NK-92 (cell line): ENCODE results near the gene RAB21.
"Not testable (repeated sequence)": the region's sequence is repeated elsewhere in the genome, so short reads cannot be mapped to it uniquely, and the experiment has no call there.

Source experiments
- DNase-seq: peaks from one replicate; lab custom pipeline; 2025; ENCODE audit not compliant: unreplicated experiment; lab: John Stamatoyannopoulos, UW

The RAB21 gene

DNA sequence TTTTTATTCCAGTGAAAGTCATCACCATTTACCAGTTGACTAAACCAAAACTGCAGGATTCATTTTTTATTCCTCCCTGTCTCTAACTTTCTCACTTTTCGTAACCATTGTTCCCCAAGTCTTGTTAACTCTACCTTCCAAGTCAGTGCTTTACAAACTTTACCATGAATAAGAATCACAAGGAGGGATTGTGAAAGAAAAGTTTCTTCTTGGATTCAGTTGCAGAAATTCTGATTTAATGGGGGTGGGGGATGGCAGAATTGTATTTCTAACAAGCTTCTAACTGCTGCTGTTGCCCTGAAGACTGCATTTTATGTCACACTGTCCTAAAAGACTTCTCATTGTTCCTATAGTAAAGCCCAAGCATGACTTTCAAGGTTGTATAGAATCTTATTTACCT is 5.0 kb upstream of the RAB21 start:
- DNase-seq: no peak

DNA sequence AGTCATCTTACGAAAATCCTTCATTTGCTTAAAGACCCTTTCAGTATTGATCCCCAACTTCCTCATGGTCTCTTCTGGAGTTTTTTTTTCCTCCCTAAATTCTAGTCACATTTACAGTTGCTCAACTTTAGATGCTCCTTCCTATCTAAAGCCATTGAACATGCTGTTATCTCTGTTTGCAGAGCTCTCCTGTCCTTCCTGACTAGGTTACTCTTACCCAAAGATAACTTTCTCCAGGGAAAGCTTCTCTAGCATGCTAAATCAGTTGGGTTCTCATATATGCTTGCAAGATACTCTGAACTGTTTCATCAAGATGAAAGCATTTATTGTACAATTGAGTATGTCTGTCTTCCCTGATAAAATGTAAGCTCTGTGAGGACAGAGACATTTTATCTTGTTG is 1.8 kb upstream of the RAB21 start:
- DNase-seq: no peak

DNA sequence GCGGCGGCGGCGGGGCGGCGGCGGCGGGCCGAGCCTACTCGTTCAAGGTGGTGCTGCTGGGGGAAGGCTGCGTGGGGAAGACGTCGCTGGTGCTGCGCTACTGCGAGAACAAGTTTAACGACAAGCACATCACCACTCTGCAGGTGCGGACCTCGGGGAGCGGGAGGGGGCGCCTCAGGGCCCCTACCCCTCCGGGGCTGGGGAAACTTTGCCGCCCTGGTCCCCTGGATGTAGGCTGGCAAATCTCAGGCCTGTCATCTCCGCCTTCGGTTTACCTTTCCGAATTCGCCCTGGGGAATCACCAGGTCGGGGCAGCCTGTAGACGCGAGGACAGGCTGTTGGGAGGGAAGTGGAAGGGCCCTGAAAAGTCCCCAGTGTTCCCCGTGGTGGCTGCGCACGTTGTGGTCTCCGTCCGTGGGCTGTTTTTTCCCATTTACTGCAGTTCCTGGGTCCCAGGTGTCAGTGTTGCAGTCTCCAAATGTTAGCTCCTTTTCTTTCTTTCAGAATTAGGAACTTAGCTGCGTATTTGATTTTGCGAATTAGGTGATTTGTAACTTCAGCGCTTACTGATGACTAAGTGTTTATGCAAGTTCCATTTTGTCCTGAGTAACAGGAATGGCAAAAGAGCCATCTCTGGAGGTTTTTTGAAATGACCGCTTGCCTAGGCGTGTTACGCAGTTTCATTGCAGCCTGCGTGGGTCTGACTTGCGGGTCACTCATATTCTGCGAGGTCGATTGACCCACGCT is 656 bp downstream of the RAB21 start:
- DNase-seq: no peak

DNA sequence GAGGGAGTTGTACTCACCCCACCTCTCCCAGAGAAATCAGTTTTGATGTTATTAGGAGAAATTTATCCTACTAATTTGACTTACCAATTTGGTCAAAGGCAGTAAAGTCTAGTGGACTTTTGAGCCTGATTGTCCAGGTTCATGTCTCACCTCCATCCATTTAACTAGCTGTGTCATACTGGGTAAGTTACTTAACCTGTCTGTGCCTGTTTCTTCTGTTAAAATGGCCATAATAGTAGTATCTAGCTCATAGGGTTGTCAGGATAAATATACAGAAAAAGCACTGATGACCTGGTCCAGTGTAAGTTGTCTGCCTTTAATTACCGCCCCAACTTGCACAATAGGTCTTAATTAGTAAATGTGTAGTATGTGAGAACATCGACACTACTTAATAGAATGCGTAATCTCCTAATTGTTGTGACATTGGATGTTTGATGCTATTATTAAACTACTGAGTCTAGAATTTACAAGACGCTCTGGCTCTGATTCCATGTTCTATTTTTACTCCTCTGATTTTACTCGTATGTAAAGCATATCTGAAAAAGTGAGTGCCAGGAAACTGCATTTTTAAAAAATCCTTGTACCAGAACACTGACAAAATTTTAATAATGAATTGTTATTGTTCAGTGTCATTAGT is 1.5 kb downstream of the RAB21 start:
- no peak for DNase-seq

DNA sequence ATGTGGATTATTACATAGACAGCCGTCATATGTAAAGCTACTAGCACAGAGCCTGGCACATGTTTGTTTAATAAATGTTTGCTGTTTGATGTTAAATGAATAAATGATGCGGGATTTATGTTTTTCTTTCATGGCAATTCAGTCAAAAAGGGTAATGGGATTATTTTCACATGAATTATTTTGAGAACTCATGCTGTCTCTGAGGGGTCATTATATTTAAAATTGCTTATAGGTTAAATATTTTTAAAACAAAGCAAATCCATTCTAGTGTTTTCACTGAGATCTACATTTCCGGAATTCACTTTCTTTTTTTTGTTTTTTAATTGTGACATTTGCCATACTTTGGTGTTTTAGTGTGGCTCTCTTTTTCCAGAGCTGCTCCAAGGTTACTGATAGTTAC is 5.3 kb downstream of the RAB21 start:
- no peak for DNase-seq

DNA sequence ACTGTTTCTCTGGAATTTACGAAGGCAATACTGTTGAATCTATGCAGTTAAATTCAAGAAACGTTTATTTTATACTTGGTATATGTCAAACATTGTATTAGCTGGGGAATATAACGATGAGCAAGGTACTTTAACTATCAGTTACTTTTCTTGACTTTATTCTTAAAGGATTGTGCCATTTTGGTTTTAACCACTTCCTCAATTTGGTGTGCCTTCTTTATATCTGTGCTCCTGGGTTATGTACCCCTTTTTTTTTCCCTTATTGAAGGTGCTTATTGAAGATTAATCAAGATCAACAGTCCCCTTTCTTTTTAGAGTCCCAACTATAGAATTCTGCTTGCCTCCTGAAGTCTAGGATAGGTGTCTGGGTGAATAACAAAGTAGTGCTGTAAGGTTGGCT is 5.8 kb downstream of the RAB21 start:
- no peak for DNase-seq

DNA sequence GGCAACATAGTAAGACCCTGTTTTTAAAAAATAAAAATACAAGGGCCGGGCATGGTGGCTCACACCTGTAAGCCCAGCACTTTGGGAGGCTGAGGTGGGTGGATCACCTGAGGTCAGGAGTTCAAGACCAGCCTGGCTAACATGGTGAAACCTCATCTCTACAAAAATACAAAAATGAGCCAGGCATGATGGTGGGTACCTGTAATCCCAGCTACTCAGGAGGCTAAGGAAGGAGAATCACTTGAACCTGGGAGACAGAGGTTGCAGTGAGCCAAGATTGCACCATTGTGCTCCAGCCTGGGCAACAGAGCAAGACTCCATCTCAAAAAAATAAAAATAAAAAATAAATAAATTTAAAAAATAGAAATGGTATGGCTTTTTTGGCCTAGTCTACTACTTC is 6.7 kb downstream of the RAB21 start:
- not testable (repeated sequence) for DNase-seq

DNA sequence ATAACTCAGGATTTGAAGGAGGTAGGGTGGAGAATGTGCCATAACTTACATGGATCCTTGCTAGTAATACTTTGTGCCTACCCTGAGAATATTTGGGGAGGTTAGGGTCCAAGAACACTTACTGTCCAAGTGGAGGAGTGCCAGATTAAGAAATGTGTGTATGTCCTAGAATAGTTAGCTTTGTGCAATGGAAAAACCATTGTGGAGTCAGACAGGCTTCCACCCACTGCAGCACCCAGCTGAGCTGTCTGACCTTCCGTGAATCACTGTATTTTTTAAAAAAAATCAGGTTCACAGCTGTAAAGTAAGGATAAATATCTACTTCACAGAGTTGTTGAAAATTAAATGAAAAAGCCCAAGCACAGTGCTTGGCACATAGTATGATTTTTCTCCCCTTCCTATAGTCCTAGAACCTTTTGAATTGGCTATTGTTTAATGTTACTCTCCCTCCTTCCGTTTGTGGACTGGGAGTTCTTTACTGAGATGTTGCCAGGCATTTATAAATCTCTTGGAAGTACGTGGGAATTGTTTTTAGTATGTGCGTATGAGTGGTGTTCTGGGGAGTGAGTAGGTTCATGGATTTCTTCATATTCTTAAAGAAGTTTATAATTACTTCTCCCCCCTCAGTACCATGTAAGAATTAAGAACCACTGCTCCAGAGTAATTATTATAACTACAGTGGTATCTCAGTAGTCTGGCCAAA is 9.2 kb downstream of the RAB21 start:
- no peak for DNase-seq

DNA sequence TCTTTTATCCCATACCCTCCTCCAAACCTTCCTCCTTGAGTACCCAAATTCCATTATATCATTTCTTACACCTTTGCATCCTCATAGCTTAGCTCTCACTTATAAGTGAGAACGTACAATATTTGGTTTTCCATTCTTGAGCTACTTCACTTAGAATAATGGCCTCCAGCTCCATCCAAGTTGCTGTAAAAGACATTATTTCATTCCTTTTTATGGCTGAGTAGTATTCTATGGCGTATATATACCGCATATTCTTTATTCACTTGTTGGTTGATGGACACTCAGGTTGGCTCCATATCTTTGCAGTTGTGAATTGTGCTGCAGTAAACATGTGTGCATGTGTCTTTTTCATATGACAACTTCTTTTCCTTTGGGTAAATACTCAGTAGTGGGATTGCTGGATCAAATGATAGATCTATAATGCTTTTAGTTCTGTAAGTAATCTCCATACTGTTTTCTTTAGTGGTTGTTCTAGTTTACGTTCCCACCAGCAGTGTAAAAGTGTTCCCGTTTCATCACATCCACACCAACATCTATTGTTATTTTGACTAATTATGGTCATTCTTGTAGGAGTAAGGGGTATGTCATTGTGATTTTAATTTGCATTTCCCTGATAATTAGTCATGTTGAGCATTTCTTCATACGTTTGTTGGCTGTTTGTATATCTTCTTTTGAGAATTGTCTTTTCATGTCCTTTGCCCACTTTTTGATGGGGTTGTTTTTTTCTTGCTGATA is 10.1 kb downstream of the RAB21 start:
- no peak for DNase-seq

DNA sequence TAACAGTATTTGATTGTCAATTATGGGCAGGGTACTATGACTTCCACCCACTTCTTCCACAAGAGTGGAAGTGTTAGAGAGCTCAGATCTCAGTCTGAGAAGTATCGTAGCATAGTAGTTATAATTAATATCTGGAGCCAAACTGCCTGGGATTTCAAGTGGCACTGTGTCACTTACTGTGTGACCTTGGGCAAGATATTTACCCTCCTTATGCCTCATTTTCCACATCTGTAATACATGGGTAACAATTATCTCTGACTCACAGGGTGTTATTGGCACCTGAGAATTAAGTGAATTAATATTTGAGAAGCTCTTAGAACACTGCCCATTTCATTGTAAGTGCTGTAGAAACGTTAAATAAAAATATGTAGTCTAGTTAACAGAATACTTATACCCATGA is 11.5 kb downstream of the RAB21 start:
- DNase-seq: no peak

DNA sequence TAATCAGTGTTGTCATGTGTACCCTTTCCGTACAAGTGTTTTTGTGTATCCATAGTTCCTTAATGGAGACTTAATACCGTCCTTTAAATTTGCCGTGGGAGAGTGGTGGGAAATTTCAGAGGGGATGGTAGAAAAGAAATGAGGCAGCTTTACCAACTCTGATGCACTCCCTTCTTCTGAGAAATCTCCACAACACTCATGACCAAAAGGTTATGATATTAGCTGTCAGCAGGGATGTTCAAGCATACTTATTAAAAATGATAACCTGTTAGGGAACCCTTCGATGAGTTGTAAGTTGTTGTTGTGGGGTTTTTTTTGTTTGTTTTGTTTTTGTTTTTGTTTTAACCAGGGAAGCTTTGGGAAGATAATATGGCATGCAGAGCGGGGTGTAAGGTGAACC is 12.5 kb downstream of the RAB21 start:
- DNase-seq: no peak

DNA sequence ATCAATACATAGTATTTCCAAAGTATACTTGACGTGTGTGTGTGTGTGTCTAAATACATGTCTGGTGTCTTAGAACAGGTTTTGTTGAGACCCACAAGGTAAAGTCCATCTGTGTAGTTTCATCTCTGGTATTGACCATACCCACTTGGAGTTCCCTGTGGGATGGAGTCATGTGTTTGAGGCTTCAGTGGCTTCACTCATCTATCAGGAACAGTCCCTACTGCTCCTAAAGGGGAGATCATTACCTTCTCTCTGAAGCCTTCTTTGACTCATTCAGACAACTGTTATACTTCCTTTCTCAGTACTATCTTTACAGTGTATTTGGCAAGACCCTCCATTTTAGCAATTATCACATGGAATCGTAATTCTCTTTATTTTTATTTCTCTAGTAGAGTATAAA is 14.2 kb downstream of the RAB21 start:
- DNase-seq: no peak

DNA sequence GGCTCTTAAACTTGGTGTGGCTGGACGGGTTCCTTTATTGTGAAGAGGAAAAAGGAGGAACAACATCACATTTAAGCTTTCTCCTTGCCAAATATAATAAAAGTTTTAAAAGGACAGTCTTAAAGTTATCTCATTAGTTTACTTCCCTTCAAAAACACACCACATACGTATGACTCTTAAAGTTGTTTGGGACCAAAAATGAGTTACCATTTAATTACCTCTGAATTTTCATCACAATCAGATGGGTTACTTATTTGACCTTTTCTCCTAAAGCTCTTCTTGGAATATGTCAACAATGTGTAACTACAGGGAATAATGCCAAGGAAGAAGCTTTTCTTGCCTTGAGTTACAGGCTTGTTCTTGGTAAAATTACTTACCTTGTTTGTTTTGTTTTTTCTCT is 16.4 kb downstream of the RAB21 start:
- DNase-seq: no peak

DNA sequence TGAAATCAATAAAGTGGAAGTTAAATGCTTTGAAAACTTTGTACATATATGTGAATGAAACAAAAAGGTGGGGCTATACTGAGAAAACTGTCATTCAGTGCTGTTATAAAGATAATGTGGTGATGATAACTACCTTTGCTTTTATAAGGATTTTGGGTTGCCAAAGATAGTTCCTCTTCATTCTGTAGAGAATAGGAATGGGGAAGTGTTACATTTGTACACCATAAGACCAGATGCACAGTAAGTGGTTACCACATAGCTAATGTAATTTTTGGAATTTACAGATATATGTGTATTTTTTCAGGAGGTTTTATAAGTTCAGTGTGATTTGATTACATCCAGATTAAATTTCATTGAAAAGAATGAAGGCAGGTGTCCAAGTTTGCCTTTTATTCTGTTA is 18.1 kb downstream of the RAB21 start:
- DNase-seq: no peak

DNA sequence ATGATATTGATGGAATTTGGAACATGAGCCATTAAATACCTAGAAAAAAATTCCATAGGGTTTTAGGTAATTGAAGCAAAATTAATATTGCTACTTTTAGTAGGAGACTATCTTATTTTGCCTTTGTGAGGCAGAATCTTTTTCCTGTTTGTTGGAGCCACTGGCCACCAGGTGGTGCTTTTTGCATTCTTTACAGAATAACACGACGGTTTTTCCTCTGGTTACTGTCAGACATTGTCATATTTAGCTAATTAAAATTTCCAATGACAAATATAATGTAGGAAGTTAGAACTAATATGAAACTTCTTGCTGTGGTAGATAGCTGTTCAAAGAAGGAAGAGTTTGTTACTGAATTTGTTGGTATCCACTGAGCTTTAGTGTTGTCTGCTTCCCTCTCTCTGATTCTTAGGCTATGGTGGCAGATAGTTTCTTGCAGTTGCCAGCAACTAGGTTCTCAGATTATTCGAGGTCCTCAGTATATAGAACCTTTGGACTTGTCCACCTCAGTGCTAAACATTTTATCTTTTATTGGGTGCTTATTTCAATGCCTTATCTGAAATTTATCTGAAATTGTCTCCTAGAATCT is 25.7 kb downstream of the RAB21 start:
- DNase-seq: no peak

DNA sequence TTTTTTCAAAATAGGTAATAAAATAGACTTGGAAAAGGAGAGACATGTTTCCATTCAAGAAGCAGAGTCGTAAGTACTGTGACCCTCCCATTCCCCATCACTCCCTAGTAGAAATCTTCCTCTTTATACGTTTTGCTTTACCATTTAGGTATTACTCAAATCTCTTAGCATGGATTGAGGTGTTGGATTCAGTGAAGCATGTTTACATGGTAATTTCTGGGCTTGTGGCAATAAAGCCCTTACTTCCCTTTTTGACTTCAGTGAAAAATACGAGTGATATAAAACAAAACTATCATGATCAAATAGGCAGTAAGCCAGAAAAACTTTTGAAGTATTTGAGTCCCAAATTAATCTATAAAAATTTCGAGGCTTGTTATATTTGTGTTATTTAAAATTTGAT is 27.4 kb downstream of the RAB21 start:
- DNase-seq: no peak

DNA sequence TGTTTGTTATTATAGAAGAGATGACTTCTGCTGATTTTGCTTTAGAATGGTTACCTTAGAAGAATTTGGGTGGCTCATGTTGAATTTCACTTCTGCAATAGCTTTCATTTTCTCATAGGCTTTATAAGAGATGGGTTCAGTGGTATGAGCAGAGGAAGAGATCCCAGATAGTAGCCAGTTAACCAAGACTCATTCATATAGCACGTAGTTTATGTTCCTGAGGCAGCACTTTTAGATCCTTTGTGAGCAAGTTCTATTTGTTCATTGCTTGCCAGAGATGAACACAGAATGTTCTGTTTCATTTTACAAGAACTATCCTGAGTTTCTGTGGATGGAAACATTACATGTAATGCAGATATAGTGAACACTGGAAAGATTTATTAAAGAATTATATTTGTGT is 32.2 kb downstream of the RAB21 start:
- no peak for DNase-seq

DNA sequence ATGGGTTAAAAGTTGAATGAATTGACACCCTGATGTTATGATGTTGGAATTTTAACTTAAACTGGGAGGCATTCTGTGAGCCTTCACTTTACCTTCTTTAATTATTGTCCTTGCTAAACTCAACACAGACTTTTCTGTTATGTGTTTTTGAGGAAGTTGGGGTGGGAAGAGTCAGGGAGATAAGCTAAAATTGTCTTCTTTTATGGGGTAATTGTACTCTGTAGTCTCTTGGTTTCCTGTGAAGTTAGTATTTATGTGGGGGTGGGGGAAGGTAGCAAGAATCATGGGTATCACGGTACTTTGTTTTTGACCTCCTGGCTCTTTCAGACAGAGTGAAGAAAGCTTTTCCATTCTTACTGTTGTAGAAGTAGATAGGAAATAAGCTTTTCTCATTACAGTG is 32.9 kb downstream of the RAB21 start:
- DNase-seq: no peak

DNA sequence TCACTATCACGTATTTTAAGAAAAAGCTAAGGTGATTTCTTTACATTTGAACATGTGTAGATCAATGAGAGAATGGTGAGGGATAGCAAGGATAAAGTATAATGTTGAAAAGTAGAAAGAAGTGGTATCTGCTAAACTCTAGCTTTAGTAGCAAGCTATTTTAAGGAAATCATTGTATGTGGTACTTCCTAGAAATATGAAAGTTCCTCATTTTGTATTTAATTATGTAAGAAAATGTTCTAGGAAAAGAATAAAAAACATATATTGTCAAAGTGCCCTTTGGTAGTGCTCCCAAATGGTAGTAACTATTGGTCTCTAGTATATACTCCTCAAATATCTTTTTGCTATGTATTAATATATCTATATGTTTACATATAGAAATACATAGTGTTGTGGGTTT is 35.7 kb downstream of the RAB21 start:
- no peak for DNase-seq

DNA sequence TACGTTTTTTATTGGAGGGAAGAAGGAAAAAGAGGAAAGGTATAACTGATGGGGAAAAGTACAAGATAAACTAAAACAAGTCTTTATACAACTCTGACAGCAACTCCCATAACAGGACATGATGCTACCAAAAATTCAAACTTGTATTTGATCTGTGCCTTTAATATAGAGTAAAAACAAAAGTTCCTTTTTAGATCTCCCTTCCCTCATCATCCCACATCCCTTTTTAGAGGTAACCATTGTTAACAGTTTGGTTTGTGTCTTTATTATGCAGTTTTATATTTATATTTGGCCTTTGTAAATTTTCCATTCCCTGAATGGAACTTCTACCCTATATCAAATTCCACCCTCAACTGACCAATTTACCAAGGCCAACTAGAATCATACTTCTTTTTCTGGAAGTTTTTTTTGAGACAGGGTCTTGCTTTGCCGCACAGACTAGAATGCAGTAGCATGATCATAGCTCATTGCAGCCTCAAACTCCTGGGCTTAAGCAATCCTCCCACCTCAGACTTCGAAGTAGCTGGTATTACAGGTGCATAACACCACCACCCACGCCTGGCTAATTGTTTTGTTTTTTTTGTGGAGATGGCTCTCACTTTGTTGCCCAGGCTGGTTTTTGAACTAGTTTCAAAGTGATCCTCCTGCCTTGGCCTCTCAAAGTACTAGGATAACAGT is 36.9 kb downstream of the RAB21 start:
- no peak for DNase-seq

DNA sequence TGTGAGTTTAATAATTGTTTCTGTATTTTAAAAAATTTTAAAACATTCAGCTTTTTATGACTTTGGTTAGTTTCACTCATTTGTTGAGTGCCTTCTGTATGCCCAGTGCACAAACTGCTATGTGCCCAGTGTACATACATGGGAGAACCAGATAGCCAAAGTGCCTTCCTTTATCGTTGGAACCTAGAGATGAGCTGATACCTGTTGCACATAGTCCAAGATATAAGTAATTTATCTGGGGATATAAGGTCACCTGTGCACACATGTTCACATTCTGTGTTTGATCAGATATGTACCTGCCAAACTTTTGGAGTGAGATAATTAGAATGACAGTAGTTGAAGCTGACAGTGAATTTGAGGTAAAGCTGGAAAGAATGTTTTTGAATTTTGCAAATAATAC is 37.9 kb downstream of the RAB21 start:
- no peak for DNase-seq
